IMR-90 (cell line): ENCODE data around the gene ROR2. TPM values are rescaled to one million over a fixed set of nuclear protein-coding genes. Genes with fewer than 3 reads are reported as not detected.

Experiments used
- ATAC-seq: fragments of 200-7000 bp; cut with Tn5 transposase; 2 replicates; pipeline ENCODE4 v1.9.1; 2020; ENCODE audit warnings: low read depth, mild to moderate bottlenecking, moderate library complexity
- BruUV-seq: library from RNA; stranded (reverse); fragments of 400-500 nt; replicated peaks from 2 replicates; lab custom pipeline; 2021; lab: Mats Ljungman, UMichigan
- CTCF ChIA-PET: fragments of 300-600 bp; formaldehyde crosslinking; extraction: SDS; loops from one replicate; lab custom pipeline; 2021; ENCODE audit warnings: antibody characterized with exemption; lab: Yijun Ruan, JAX
- POLR2A ChIA-PET: fragments of 300-600 bp; sonication (Branson Sonifier 250); formaldehyde crosslinking; loops from one replicate; lab custom pipeline; 2022; ENCODE audit warnings: antibody characterized with exemption; ENCODE audit not compliant: unreplicated experiment; lab: Charles Lee
- DNase-seq: peaks from one replicate; pipeline ENCODE4 v3.0.0; 2013
- H2AFZ ChIP-seq: replicated peaks from 2 replicates; pipeline ENCODE3; 2013; ENCODE audit warnings: low read length, mild to moderate bottlenecking; ENCODE audit not compliant: poor library complexity
- H2AK5ac ChIP-seq: 2 replicates; pipeline ENCODE4 v1.6.1; 2013; ENCODE audit warnings: low read depth, low read length, inconsistent platforms
- H2AK9ac ChIP-seq: replicated peaks from 2 replicates; pipeline ENCODE3; 2013; ENCODE audit warnings: mild to moderate bottlenecking, low read depth, low read length, moderate library complexity; ENCODE audit not compliant: poor library complexity
- H2BK120ac ChIP-seq: 2 replicates; pipeline ENCODE4 v1.6.1; 2013; ENCODE audit warnings: low read depth, low read length, inconsistent platforms
- H2BK15ac ChIP-seq: 3 replicates; pipeline ENCODE4 v1.6.1; 2013; ENCODE audit warnings: low read depth, low read length, inconsistent platforms
- H2BK20ac ChIP-seq: 2 replicates; pipeline ENCODE4 v1.6.1; 2013; ENCODE audit warnings: low read depth, mild to moderate bottlenecking, inconsistent platforms, low read length, moderate library complexity
- H2BK5ac ChIP-seq: 2 replicates; pipeline ENCODE4 v1.6.1; 2013; ENCODE audit warnings: mild to moderate bottlenecking, low read depth, low read length, inconsistent platforms; ENCODE audit not compliant: poor library complexity, severe bottlenecking
- H3K14ac ChIP-seq: replicated peaks from 2 replicates; pipeline ENCODE4 v1.6.1; 2013; ENCODE audit warnings: low read depth, low read length, inconsistent platforms
- H3K18ac ChIP-seq: 2 replicates; pipeline ENCODE4 v1.6.1; 2013; ENCODE audit warnings: low read depth, low read length, control low read depth
- H3K23ac ChIP-seq: 2 replicates; pipeline ENCODE4 v1.6.1; 2013; ENCODE audit warnings: low read depth, low read length, inconsistent platforms
- H3K27ac ChIP-seq: 2 replicates; pipeline ENCODE4 v1.5.1; 2013; ENCODE audit warnings: mild to moderate bottlenecking, control low read depth, low read length; ENCODE audit not compliant: insufficient read depth
- H3K27me3 ChIP-seq: 2 replicates; pipeline ENCODE4 v1.6.1; 2013; ENCODE audit warnings: low read length; ENCODE audit not compliant: control insufficient read depth, insufficient read depth
- H3K36me3 ChIP-seq: 2 replicates; pipeline ENCODE4 v1.6.1; 2013; ENCODE audit warnings: low read length, mixed read lengths; ENCODE audit not compliant: control insufficient read depth, insufficient read depth
- H3K4ac ChIP-seq: 2 replicates; pipeline ENCODE4 v1.6.1; 2013; ENCODE audit warnings: low read depth, low read length, inconsistent platforms
- H3K4me1 ChIP-seq: 2 replicates; pipeline ENCODE4 v1.6.1; 2013; ENCODE audit warnings: low read length, mixed read lengths; ENCODE audit not compliant: control insufficient read depth, insufficient read depth
- H3K4me2 ChIP-seq: 2 replicates; pipeline ENCODE4 v1.6.1; 2013; ENCODE audit warnings: low read depth, mild to moderate bottlenecking, control low read depth, low read length, moderate library complexity
- H3K4me3 ChIP-seq: 2 replicates; pipeline ENCODE4 v1.5.1; 2013; ENCODE audit warnings: low read depth, mild to moderate bottlenecking, control low read depth, low read length, moderate library complexity; ENCODE audit not compliant: insufficient read depth
- H3K56ac ChIP-seq: 2 replicates; pipeline ENCODE4 v1.6.1; 2013; ENCODE audit warnings: low read length, inconsistent platforms; ENCODE audit not compliant: insufficient read depth; ENCODE audit errors: extremely low read depth
- H3K79me1 ChIP-seq, 2 experiments: 2 replicates each; pipeline ENCODE4 v1.6.1; 2013; ENCODE audit warnings: low read length in 2 of 2, inconsistent platforms in 1 of 2, low read depth in 1 of 2
- H3K9ac ChIP-seq: 2 replicates; pipeline ENCODE4 v1.6.1; 2013; ENCODE audit warnings: low read depth, low read length, control low read depth
- H3K9me1 ChIP-seq: 2 replicates; pipeline ENCODE4 v1.6.1; 2013; ENCODE audit warnings: low read length, inconsistent platforms; ENCODE audit not compliant: insufficient read depth
- H3K9me3 ChIP-seq: 2 replicates; pipeline ENCODE4 v1.6.1; 2013; ENCODE audit warnings: low read length; ENCODE audit not compliant: control insufficient read depth, insufficient read depth
- H4K20me1 ChIP-seq: 2 replicates; pipeline ENCODE4 v1.6.1; 2013; ENCODE audit warnings: low read length, inconsistent platforms; ENCODE audit not compliant: insufficient read depth
- H4K5ac ChIP-seq: 2 replicates; pipeline ENCODE4 v1.6.1; 2013; ENCODE audit warnings: mild to moderate bottlenecking, low read depth, low read length, control low read depth
- H4K8ac ChIP-seq, 2 experiments: 2 replicates each; pipeline ENCODE4 v1.6.1; 2013; ENCODE audit warnings: low read depth in 2 of 2, low read length in 2 of 2, control low read depth in 1 of 2, inconsistent platforms in 1 of 2
- H4K91ac ChIP-seq: 2 replicates; pipeline ENCODE4 v1.6.1; 2013; ENCODE audit warnings: low read depth, low read length, inconsistent platforms; ENCODE audit not compliant: insufficient read depth
- ELK1 ChIP-seq: fragments of 150-350 bp; IDR thresholded peaks from 2 replicates; pipeline ENCODE4 v1.6.1; 2016; ENCODE audit warnings: low read depth, mild to moderate bottlenecking, low read length, moderate library complexity, borderline replicate concordance
- FOS ChIP-seq: fragments of 150-350 bp; IDR thresholded peaks from 2 replicates; pipeline ENCODE4 v1.6.1; 2016; ENCODE audit warnings: low read depth, low read length
- MAZ ChIP-seq: IDR thresholded peaks from 2 replicates; pipeline ENCODE4 v1.6.1; 2012; ENCODE audit warnings: low read depth, mild to moderate bottlenecking, low read length, improper control_type of control experiment, moderate library complexity, borderline replicate concordance
- POLR2A ChIP-seq: IDR thresholded peaks from 2 replicates; pipeline ENCODE4 v1.6.1; 2012; ENCODE audit warnings: mild to moderate bottlenecking, low read depth, low read length
- RAD21 ChIP-seq: IDR thresholded peaks from 2 replicates; pipeline ENCODE4 v1.6.1; 2012; ENCODE audit warnings: low read length, improper control_type of control experiment
- RFX5 ChIP-seq: IDR thresholded peaks from 2 replicates; pipeline ENCODE4 v1.8.0; 2012; ENCODE audit warnings: low read depth, mild to moderate bottlenecking, low read length, moderate library complexity
- SMC3 ChIP-seq: fragments of 150-350 bp; IDR thresholded peaks from 2 replicates; pipeline ENCODE4 v1.6.1; 2016; ENCODE audit warnings: low read depth, mild to moderate bottlenecking, antibody characterized with exemption, low read length, moderate library complexity
- WGBS, 2 experiments: methylation state at CpG; one replicate each; pipeline versions ENCODE4 v1.1.5 to v1.1.7; 2013; ENCODE audit warnings: missing lambda C conversion rate in 2 of 2; ENCODE audit not compliant: insufficient read length in 1 of 2; ENCODE audit errors: extremely low coverage in 2 of 2; 5-methylcytosine and 5-hydroxymethylcytosine counted together
- dilution Hi-C: fragments of 300-500 bp; cut with HindIII; formaldehyde crosslinking; loops from one replicate; pipeline ENCODE4 v1.14.3; 2018; ENCODE audit warnings: low sequenced_read_pairs; ENCODE audit not compliant: unreplicated experiment
- in situ Hi-C: fragments of 300-500 bp; cut with MboI; formaldehyde crosslinking; loops from 3 replicates; pipeline ENCODE4 v1.14.3; 2019; ENCODE audit warnings: low sequenced_read_pairs, inconsistent platforms, mixed read lengths
- intact Hi-C: fragments of 100-400 bp; cut with micrococcal nuclease; formaldehyde crosslinking; loops from 2 replicates; pipeline ENCODE4 v1.10.0; 2022
- polyA plus RNA-seq, 3 experiments: library from polyadenylated mRNA; depleted of rRNA; stranded (reverse); fragments of >200 nt; gene quantifications; 2 replicates each; pipeline ENCODE4 v1.2.3, GENCODE V29; 2012; ENCODE audit warnings: low replicate concordance in 1 of 3
- total RNA-seq: library from RNA; depleted of rRNA; stranded (reverse); fragments of >200 nt; gene quantifications from 2 replicates; pipeline ENCODE4 v1.2.3, GENCODE V29; 2012

ROR2 gene
- total and polyA plus RNA-seq, 2 of the 4 experiments (the other 2 are of a cell fraction): 2.3 to 4.8 TPM

- peaks cover 2% of the 10 kb centered on the region; the same call in 1 of the 2 replicates for H3K4me1 ChIP-seq
- DNase-seq (no peak), ATAC-seq (no peak)
- no peak overlapping the region for H4K5ac ChIP-seq
- in situ Hi-C loops: no loop called here
- H3K23ac ChIP-seq: no peak overlapping the region
- H3K79me1 ChIP-seq: no peaks in the 10 kb centered on the region
- H3K4me2 ChIP-seq: no peak overlapping the region
- no peak overlapping the region for H2BK5ac ChIP-seq
- H2BK15ac ChIP-seq: no peak overlapping the region
- POLR2A ChIA-PET: no interaction called here
- H3K27me3 ChIP-seq: no peaks in the 10 kb centered on the region
- H3K27ac ChIP-seq: no peak overlapping the region
- no peaks in the 10 kb centered on the region for H4K20me1 ChIP-seq
- intact Hi-C loops: no loop called here
- H3K9me3 ChIP-seq: no peaks in the 10 kb centered on the region; the same call in 1 of the 2 replicates
- no peak overlapping the region for H3K4ac ChIP-seq
- WGBS, 2 experiments: 100% methylated on average over 3 of the region's 9 CpGs; no CpG with 5 or more reads in 1 of the 2 experiments
- no peak overlapping the region for H3K56ac ChIP-seq
- H3K9me1 ChIP-seq: no peaks in the 10 kb centered on the region
- no TSS peak for BruUV-seq
- H2AK9ac ChIP-seq: no peak overlapping the region
- H4K91ac ChIP-seq: no peak overlapping the region
- no peak overlapping the region for H2AFZ ChIP-seq
- dilution Hi-C loops: no loop called here
- H3K4me3 ChIP-seq: no peak overlapping the region
- H3K14ac ChIP-seq: no peak overlapping the region
- no peak overlapping the region for H2BK120ac ChIP-seq
- H4K8ac ChIP-seq: no peak overlapping the region
- no peak overlapping the region for H2AK5ac ChIP-seq
- TF ChIP-seq ELK1 (no peak), SMC3 (no peak), RAD21 (no peak), RFX5 (no peak), POLR2A (no peak), FOS (no peak), MAZ (no peak)
- CTCF ChIA-PET: interaction anchor here (0.8 kb wide), 1 partner anchor 9 kb away, joined by 3 read pairs; no protein-coding TSS in a partner anchor
- H3K36me3 ChIP-seq: peaks cover 13% of the 10 kb centered on the region
- H3K9ac ChIP-seq: no peak overlapping the region
- no peak overlapping the region for H3K18ac ChIP-seq
- no peak overlapping the region for H2BK20ac ChIP-seq
Observed at GRCh38 chr9:91718071-91718470, 232.0 kb downstream of the ROR2 start.
